Naive thymus-derived CD8-positive, alpha-beta T cell (primary cell): ENCODE data around the gene BPGM. TPM values are rescaled to one million over a fixed set of nuclear protein-coding genes. Genes with fewer than 3 reads are reported as not detected.
A peak's percentile ranks its signal among the peaks of the same experiment; 100 is the strongest.
"Not testable (repeated sequence)": the region's sequence is repeated elsewhere in the genome, so short reads cannot be mapped to it uniquely, and the experiment has no call there.

ENCODE experiments used
- ATAC-seq, 2 donors: fragments of 150-1000 bp; cut with Tn5 transposase in 1 of 2; sonication (Bioruptor Pico), chemical (Tn5 transposase) in 1 of 2; 1 replicate in 1 of 2; 2 replicates in 1 of 2; pipeline ENCODE4 v1.10.0; 2021; ENCODE audit warnings: mild to moderate bottlenecking in 2 of 2, moderate library complexity in 2 of 2
- POLR2A ChIA-PET: fragments of 350-600 bp; sonication (Branson Sonifier 250); formaldehyde crosslinking; loops from one replicate; lab custom pipeline; 2021; ENCODE audit warnings: antibody characterized with exemption; lab: Charles Lee
- DNase-seq, 10 donors: peaks; one replicate each; pipeline versions ENCODE4 v3.0.0 to v3.0.0-alpha.2; 2020 to 2022
- H3K27ac Mint-ChIP-seq, 10 donors: one replicate each; pipeline ENCODE4 v1.8.0; 2020 to 2022; ENCODE audit warnings: mild to moderate bottlenecking in 10 of 10, mixed read lengths in 10 of 10, moderate library complexity in 4 of 10, inconsistent platforms in 1 of 10
- H3K27me3 Mint-ChIP-seq, 5 donors: one replicate each; pipeline ENCODE4 v1.8.0; 2021 to 2022; ENCODE audit warnings: mixed read lengths in 5 of 5
- H3K36me3 Mint-ChIP-seq, 3 donors: one replicate each; pipeline ENCODE4 v1.8.0; 2020 to 2022; ENCODE audit warnings: mixed read lengths in 3 of 3, mild to moderate bottlenecking in 2 of 3, inconsistent platforms in 1 of 3
- H3K4me1 Mint-ChIP-seq, 4 donors: one replicate each; pipeline ENCODE4 v1.8.0; 2021 to 2022; ENCODE audit warnings: mixed read lengths in 4 of 4
- H3K4me3 Mint-ChIP-seq, 10 donors: one replicate each; pipeline ENCODE4 v1.8.0; 2020 to 2022; ENCODE audit warnings: mild to moderate bottlenecking in 10 of 10, mixed read lengths in 10 of 10, moderate library complexity in 6 of 10, inconsistent platforms in 1 of 10
- H3K9me3 Mint-ChIP-seq, 9 donors: one replicate each; pipeline ENCODE4 v1.8.0; 2020 to 2022; ENCODE audit warnings: mixed read lengths in 9 of 9, mild to moderate bottlenecking in 3 of 9, inconsistent platforms in 1 of 9, moderate library complexity in 1 of 9
- polyA plus RNA-seq, 3 donors: library from polyadenylated mRNA; unstranded; fragments of 300-500 nt; fragmentation: Illumina TruSeq; gene quantifications; one replicate each; pipeline ENCODE4 v1.2.3, GENCODE V29; 2021
- total RNA-seq, 8 experiments: library from RNA in 2 of 8; stranded (reverse) in 2 of 8; gene quantifications; one replicate each; pipeline ENCODE4 v1.2.3 and lab custom pipeline; 2021 to 2026

Gene BPGM
- total and polyA plus RNA-seq, 5 experiments from 2014 or later: 17.2 to 30.1 (median 25.1) TPM

- POLR2A ChIA-PET: interaction anchor here (1.1 kb wide), 1 partner anchor 17 kb away, joined by 4 read pairs; no protein-coding TSS in a partner anchor
- DNase-seq: no peak
- no peak overlapping the region for H3K4me3 Mint-ChIP-seq
- H3K9me3 Mint-ChIP-seq: peaks cover 0 to 2% (median 0%) of the 10 kb centered on the region in 9 donors
- H3K4me1 Mint-ChIP-seq: peaks cover 23 to 63% (median 47%) of the 10 kb centered on the region in 4 donors
- ATAC-seq: no peak
- H3K27ac Mint-ChIP-seq: no peak overlapping the region
- H3K27me3 Mint-ChIP-seq: no peaks in the 10 kb centered on the region
- peaks cover 17 to 33% (median 28%) of the 10 kb centered on the region in 3 donors for H3K36me3 Mint-ChIP-seq
These were observed 5.3 kb downstream of the BPGM start for GRCh38 chr7:134651991-134652390.

GRCh38 chr7:134654104-134654775 lies 7.6 kb downstream of the BPGM start:
- Mint-ChIP-seq H3K27ac (peak overlapping the region in 2 of 10 donors; percentile 3 to 48), H3K27me3 (no peaks in the 10 kb centered on the region), H3K9me3 (peaks cover 0 to 2% (median 0%) of the 10 kb centered on the region in 9 donors), H3K4me3 (no peak overlapping the region), H3K4me1 (peaks cover 27 to 63% (median 46%) of the 10 kb centered on the region in 4 donors), H3K36me3 (peaks cover 17 to 38% (median 34%) of the 10 kb centered on the region in 3 donors)
- DNase-seq: no peak
- ATAC-seq: no peak
- POLR2A ChIA-PET: interaction anchor here (1.5 to 2.4 kb wide), 2 partner anchors 9 to 15 kb away, joined by 5 to 6 read pairs; no protein-coding TSS in a partner anchor

GRCh38 chr7:134657526-134657925 lies 10.9 kb downstream of the BPGM start:
- peaks cover 18 to 61% (median 34%) of the 10 kb centered on the region in 4 donors for H3K4me1 Mint-ChIP-seq
- H3K4me3 Mint-ChIP-seq: no peak overlapping the region
- H3K36me3 Mint-ChIP-seq: peaks cover 22 to 43% (median 41%) of the 10 kb centered on the region in 3 donors

GRCh38 chr7:134660242-134660785 lies 13.7 kb downstream of the BPGM start:
- ATAC-seq: no peak
- peak overlapping the region in 5 of 10 donors; percentile 14 to 62 (median 40) for H3K27ac Mint-ChIP-seq
- POLR2A ChIA-PET: interaction anchor here (3.1 kb wide), 1 partner anchor 14 kb away, joined by 17 read pairs; the partner anchor contains the start of gene BPGM
- H3K27me3 Mint-ChIP-seq: no peaks in the 10 kb centered on the region
- DNase-seq: no peak
- H3K9me3 Mint-ChIP-seq: peaks cover 0 to 6% (median 0%) of the 10 kb centered on the region in 9 donors
- H3K4me3 Mint-ChIP-seq: no peak overlapping the region
- peaks cover 18 to 51% (median 44%) of the 10 kb centered on the region in 3 donors for H3K36me3 Mint-ChIP-seq
- peaks cover 14 to 52% (median 31%) of the 10 kb centered on the region in 4 donors for H3K4me1 Mint-ChIP-seq

More at GRCh38 chr7:134657526-134657925, 10.9 kb downstream of the BPGM start:
- POLR2A ChIA-PET: interaction anchor here (1.1 to 2.1 kb wide), 3 partner anchors 8 to 12 kb away, joined by 3 to 5 read pairs (median 5); partner anchors contain the start of gene BPGM
- ATAC-seq (no peak), DNase-seq (no peak)
- Mint-ChIP-seq H3K27me3 (no peaks in the 10 kb centered on the region), H3K27ac (peak overlapping the region in 4 of 10 donors; percentile 21 to 58 (median 44)), H3K9me3 (peaks cover 0 to 2% (median 0%) of the 10 kb centered on the region in 9 donors)

GRCh38 chr7:134660961-134661376 lies 14.3 kb downstream of the BPGM start:
- H3K4me1 Mint-ChIP-seq: peaks cover 14 to 53% (median 30%) of the 10 kb centered on the region in 4 donors
- H3K27me3 Mint-ChIP-seq: no peaks in the 10 kb centered on the region
- peaks cover 17 to 52% (median 39%) of the 10 kb centered on the region in 3 donors for H3K36me3 Mint-ChIP-seq
- ATAC-seq (no peak), DNase-seq (no peak)
- H3K4me3 Mint-ChIP-seq: no peak overlapping the region
- H3K27ac Mint-ChIP-seq: no peak overlapping the region
- peaks cover 0 to 6% (median 0%) of the 10 kb centered on the region in 9 donors for H3K9me3 Mint-ChIP-seq
- POLR2A ChIA-PET: interaction anchor here (3.1 kb wide), 1 partner anchor 14 kb away, joined by 17 read pairs; the partner anchor contains the start of gene BPGM

GRCh38 chr7:134662166-134662870 lies 15.7 kb downstream of the BPGM start:
- Mint-ChIP-seq H3K9me3 (peaks cover 0 to 6% (median 0%) of the 10 kb centered on the region in 9 donors), H3K4me3 (no peak overlapping the region), H3K27me3 (no peaks in the 10 kb centered on the region), H3K36me3 (peaks cover 17 to 51% (median 37%) of the 10 kb centered on the region in 3 donors), H3K4me1 (peaks cover 13 to 46% (median 32%) of the 10 kb centered on the region in 4 donors), H3K27ac (peak overlapping the region in 4 of 10 donors; percentile 11 to 82 (median 36))
- POLR2A ChIA-PET: interaction anchor here (3.1 kb wide), 1 partner anchor 16 kb away, joined by 17 read pairs; the partner anchor contains the start of gene BPGM
- ATAC-seq (no peak), DNase-seq (no peak)

GRCh38 chr7:134662871-134663205 lies 16.2 kb downstream of the BPGM start:
- peaks cover 10 to 46% (median 31%) of the 10 kb centered on the region in 4 donors for H3K4me1 Mint-ChIP-seq
- no peak for DNase-seq
- no peak for ATAC-seq
- POLR2A ChIA-PET: interaction anchor here (3.1 kb wide), 1 partner anchor 16 kb away, joined by 17 read pairs; the partner anchor contains the start of gene BPGM
- H3K4me3 Mint-ChIP-seq: no peak overlapping the region
- H3K36me3 Mint-ChIP-seq: peaks cover 17 to 51% (median 37%) of the 10 kb centered on the region in 3 donors
- H3K27me3 Mint-ChIP-seq: no peaks in the 10 kb centered on the region
- H3K9me3 Mint-ChIP-seq: peaks cover 0 to 6% (median 0%) of the 10 kb centered on the region in 9 donors
- peak overlapping the region in 3 of 10 donors; percentile 26 to 82 (median 73) for H3K27ac Mint-ChIP-seq

- peaks cover 17 to 42% (median 33%) of the 10 kb centered on the region in 3 donors for H3K36me3 Mint-ChIP-seq
- POLR2A ChIA-PET, H3K9me3 Mint-ChIP-seq: not testable (repeated sequence)
These were observed 18.4 kb downstream of the BPGM start for GRCh38 chr7:134665045-134665444.

GRCh38 chr7:134667899-134668298 lies 21.2 kb downstream of the BPGM start:
- Mint-ChIP-seq H3K4me3 (peak overlapping the region in 2 of 10 donors; percentile 20 to 50), H3K4me1 (peaks cover 16 to 61% (median 56%) of the 10 kb centered on the region in 4 donors), H3K27me3 (no peaks in the 10 kb centered on the region), H3K27ac (peak overlapping the region; percentile 70 to 100 (median 97)), H3K36me3 (peaks cover 7 to 21% (median 20%) of the 10 kb centered on the region in 3 donors), H3K9me3 (peaks cover 0 to 6% (median 0%) of the 10 kb centered on the region in 9 donors)
- ATAC-seq: no peak
- POLR2A ChIA-PET: interaction anchor here (0.7 to 11.7 kb wide), 3 partner anchors 10 to 35 kb away, joined by 3 to 144 read pairs (median 3); partner anchors contain the start of gene BPGM
- DNase-seq: no peak

More at GRCh38 chr7:134665045-134665444, 18.4 kb downstream of the BPGM start:
- DNase-seq, H3K27me3 Mint-ChIP-seq, ATAC-seq, H3K4me3 Mint-ChIP-seq: not testable (repeated sequence)
- Mint-ChIP-seq H3K4me1 (peaks cover 10 to 55% (median 48%) of the 10 kb centered on the region in 4 donors), H3K27ac (peak overlapping the region in 3 of 10 donors; percentile 1 to 75 (median 61))

GRCh38 chr7:134669388-134669787 lies 22.7 kb downstream of the BPGM start:
- ATAC-seq (peak; percentile 19 to 25), DNase-seq (peak in 1 of 10 donors; percentile 8)
- POLR2A ChIA-PET: interaction anchor here (0.8 to 11.7 kb wide), 6 partner anchors 16 to 479 kb away, joined by 4 to 144 read pairs (median 6); partner anchors contain the start of genes BPGM and TMEM140
- H3K4me1 Mint-ChIP-seq: peaks cover 16 to 56% (median 51%) of the 10 kb centered on the region in 4 donors
- H3K9me3 Mint-ChIP-seq: peaks cover 0 to 9% (median 4%) of the 10 kb centered on the region in 9 donors
- H3K27ac Mint-ChIP-seq: peak overlapping the region; percentile 86 to 100 (median 97)
- peaks cover 10 to 19% (median 11%) of the 10 kb centered on the region in 3 donors for H3K36me3 Mint-ChIP-seq
- H3K27me3 Mint-ChIP-seq: no peaks in the 10 kb centered on the region
- peak overlapping the region; percentile 40 to 87 (median 74) for H3K4me3 Mint-ChIP-seq

- H3K27ac Mint-ChIP-seq: peak overlapping the region; percentile 86 to 100 (median 97)
- ATAC-seq (peak; percentile 95 to 98), DNase-seq (peak; percentile 73 to 92 (median 86))
- peaks cover 13 to 60% (median 49%) of the 10 kb centered on the region in 4 donors for H3K4me1 Mint-ChIP-seq
- peaks cover 6 to 21% (median 9%) of the 10 kb centered on the region in 3 donors for H3K36me3 Mint-ChIP-seq
- H3K27me3 Mint-ChIP-seq: no peaks in the 10 kb centered on the region
- POLR2A ChIA-PET: interaction anchor here (0.5 to 11.7 kb wide), 6 partner anchors 14 to 478 kb away, joined by 3 to 144 read pairs (median 5); partner anchors contain the start of genes BPGM and TMEM140
- peak overlapping the region; percentile 40 to 87 (median 74) for H3K4me3 Mint-ChIP-seq
- peaks cover 0 to 13% (median 4%) of the 10 kb centered on the region in 9 donors for H3K9me3 Mint-ChIP-seq
These were observed 23.3 kb downstream of the BPGM start for GRCh38 chr7:134669845-134670373.
